ENCODE data around the gene C11orf98. TPM values are rescaled to one million over a fixed set of nuclear protein-coding genes. Genes with fewer than 3 reads are reported as not detected.

Gene C11orf98
- total RNA-seq, 1 experiment from 2014 or later = 139 TPM

DNA sequence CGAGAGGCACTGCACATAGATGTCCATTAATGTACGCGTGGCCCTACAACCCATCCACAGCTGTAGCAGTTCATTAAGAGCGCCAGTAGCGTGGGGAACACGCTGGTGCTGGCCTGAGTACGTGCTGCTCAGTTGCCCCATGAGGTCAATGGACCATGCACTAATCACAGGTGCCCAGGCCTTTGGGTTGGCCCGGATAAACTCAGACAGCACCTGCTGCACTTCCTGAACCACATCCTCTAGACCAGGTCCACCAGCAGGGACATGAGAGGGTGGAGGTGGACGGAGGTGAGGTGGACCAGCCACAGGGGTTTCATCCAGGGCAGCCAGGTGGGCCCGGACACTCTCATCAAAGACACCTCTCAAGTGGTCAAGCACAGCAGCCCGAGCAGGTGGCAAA, 15.5 kb downstream of the C11orf98 start:
- Histone ChIP-seq H2BK120ac (ENCODE audit: low read depth, low read length, poor library complexity, severe bottlenecking) (no peak overlapping the region), H3K27me3 (ENCODE audit: insufficient read depth, low read length) (no peaks in the 10 kb centered on the region), H3K4ac (ENCODE audit: low read depth, low read length) (no peak overlapping the region), H2BK5ac (ENCODE audit: insufficient read length, low read length) (no peak overlapping the region), H3K79me1 (ENCODE audit: insufficient read depth, low read depth, low read length, poor library complexity, severe bottlenecking) (no peaks in the 10 kb centered on the region), H3K4me2 (ENCODE audit: insufficient read depth, insufficient read length, low read length) (no peak overlapping the region), H2AFZ (ENCODE audit: low read length) (no peak overlapping the region), H2AK5ac (ENCODE audit: insufficient read length, low read length) (no peak overlapping the region), H3K79me2 (ENCODE audit: insufficient read depth, low read length) (peaks cover 9% of the 10 kb centered on the region; the same call in 1 of the 2 replicates), H2BK20ac (ENCODE audit: low read depth, low read length, poor library complexity, severe bottlenecking) (no peak overlapping the region), H4K91ac (ENCODE audit: insufficient read length, low read depth, low read length) (no peak overlapping the region), H3K23me2 (ENCODE audit: insufficient read length, low read depth, low read length, poor library complexity, severe bottlenecking) (peaks cover 9% of the 10 kb centered on the region), H3K18ac (ENCODE audit: insufficient read length, low read depth, low read length) (no peak overlapping the region), H3K9me3 (ENCODE audit: control insufficient read depth, low read depth, low read length) (no peaks in the 10 kb centered on the region), H4K8ac (replicated peaks; ENCODE audit: insufficient read length, low read depth, low read length) (no peak overlapping the region), H3K56ac (ENCODE audit: insufficient read length, low read depth, low read length) (no peak overlapping the region), H3K27ac (ENCODE audit: insufficient read length, low read depth, low read length) (no peak overlapping the region), H2BK12ac (ENCODE audit: insufficient read length, low read depth, low read length) (no peak overlapping the region), H3T11ph (ENCODE audit: low read length) (no peak overlapping the region), H3K9ac (ENCODE audit: extremely low read depth, insufficient read length, low read length) (no peak overlapping the region), H2BK15ac (ENCODE audit: low read depth, low read length) (no peak overlapping the region), H3K14ac (ENCODE audit: insufficient read depth, low read length) (no peak overlapping the region), H4K20me1 (ENCODE audit: control insufficient read depth, insufficient read depth, insufficient read length) (no peaks in the 10 kb centered on the region), H4K5ac (ENCODE audit: insufficient read length, low read depth, low read length) (no peak overlapping the region), H3K23ac (ENCODE audit: insufficient read length, low read depth, low read length) (no peak overlapping the region), H3K4me1 (ENCODE audit: insufficient read depth, low read length) (peaks cover 3% of the 10 kb centered on the region; the same call in 1 of the 2 replicates)
- Mint-ChIP-seq H3K27me3 (ENCODE audit: low read depth) (no peaks in the 10 kb centered on the region), H3K4me3 (no peak overlapping the region), H3K9me3 (no peaks in the 10 kb centered on the region), H3K36me3 (ENCODE audit: insufficient read depth in 1 of 3, low read depth in 3 of 3) (peaks cover 11 to 31% (median 18%) of the 10 kb centered on the region in 3 experiments), H3K27ac (peak overlapping the region in 1 of 3 experiments; percentile 76; a peak in 2 of 7 replicates), H3K4me1 (peaks cover 12 to 17% of the 10 kb centered on the region in 2 experiments)
- TF ChIP-seq, protein P1, sequence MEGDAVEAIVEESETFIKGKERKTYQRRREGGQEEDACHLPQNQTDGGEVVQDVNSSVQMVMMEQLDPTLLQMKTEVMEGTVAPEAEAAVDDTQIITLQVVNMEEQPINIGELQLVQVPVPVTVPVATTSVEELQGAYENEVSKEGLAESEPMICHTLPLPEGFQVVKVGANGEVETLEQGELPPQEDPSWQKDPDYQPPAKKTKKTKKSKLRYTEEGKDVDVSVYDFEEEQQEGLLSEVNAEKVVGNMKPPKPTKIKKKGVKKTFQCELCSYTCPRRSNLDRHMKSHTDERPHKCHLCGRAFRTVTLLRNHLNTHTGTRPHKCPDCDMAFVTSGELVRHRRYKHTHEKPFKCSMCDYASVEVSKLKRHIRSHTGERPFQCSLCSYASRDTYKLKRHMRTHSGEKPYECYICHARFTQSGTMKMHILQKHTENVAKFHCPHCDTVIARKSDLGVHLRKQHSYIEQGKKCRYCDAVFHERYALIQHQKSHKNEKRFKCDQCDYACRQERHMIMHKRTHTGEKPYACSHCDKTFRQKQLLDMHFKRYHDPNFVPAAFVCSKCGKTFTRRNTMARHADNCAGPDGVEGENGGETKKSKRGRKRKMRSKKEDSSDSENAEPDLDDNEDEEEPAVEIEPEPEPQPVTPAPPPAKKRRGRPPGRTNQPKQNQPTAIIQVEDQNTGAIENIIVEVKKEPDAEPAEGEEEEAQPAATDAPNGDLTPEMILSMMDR (conservative IDR thresholded peaks at IDR 0.05) = no peak
- no peak for DNase-seq
- no CpG with 5 or more reads among the region's 11 CpGs for WGBS (ENCODE audit: extremely low coverage, insufficient read length, low lambda C conversion rate)
